HG03565 (cell line): ENCODE results near the gene KIF18A.
"Not testable (repeated sequence)": the region's sequence is repeated elsewhere in the genome, so short reads cannot be mapped to it uniquely, and the experiment has no call there.

Source experiments
- ATAC-seq: cut with Tn5 transposase; IDR thresholded peaks from one replicate; pipeline ENCODE4 v1.9.1; 2021; ENCODE audit warnings: mild to moderate bottlenecking, moderate library complexity; ENCODE audit not compliant: unreplicated experiment

Gene KIF18A

DNA sequence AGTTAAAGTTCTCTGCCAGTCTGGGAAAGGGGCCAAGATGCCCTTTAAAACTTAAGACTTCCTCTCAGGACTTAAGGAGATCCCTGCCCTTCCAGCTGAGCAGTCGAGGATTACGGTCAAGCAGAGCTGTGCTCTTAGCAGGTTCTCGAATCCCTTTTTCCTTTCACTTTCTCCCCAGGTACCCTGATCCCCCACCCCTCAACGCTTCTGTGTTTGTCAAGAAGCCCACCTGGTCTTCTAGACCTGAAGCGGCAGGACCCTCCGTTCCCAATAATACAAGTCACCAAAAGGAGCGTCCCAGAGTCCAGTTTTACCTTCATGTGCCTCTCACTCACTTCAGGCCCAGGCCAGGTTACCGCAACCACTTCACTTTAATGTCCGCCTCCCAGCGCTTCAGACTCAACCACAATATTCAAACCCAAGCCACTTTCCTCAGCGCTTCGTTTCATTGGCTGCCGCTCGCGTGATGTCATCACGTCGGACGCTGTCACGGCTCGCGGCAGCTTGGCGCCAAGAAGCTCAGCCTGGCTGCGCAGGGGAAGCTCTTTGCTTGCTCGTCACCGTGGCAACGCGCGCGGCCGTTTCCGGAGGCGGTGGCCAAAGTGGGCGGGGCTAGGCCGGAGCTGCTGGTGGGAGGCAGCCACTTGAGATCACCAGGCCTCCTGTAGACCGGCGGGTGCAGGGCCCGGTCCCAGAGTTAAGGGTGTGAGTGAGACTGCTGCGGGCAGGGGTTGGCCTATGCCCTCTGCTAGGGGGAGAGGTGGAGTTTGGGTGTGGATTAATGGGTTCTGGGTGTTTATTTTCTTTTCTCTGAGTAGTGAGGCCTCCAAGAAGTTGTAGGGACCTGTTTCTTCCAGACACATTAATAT, at the start of gene KIF18A, which contains the start of gene METTL15:
Gene KIF18A, minus strand, starts transcription at position 407 of the 869 bp plus-strand sequence. CDS start 10,209 bp downstream, outside the sequence.
Gene METTL15, plus strand, starts transcription at position 639 of the 869 bp plus-strand sequence. CDS start 4,947 bp downstream, outside the sequence.
- peak; percentile 94 for ATAC-seq

DNA sequence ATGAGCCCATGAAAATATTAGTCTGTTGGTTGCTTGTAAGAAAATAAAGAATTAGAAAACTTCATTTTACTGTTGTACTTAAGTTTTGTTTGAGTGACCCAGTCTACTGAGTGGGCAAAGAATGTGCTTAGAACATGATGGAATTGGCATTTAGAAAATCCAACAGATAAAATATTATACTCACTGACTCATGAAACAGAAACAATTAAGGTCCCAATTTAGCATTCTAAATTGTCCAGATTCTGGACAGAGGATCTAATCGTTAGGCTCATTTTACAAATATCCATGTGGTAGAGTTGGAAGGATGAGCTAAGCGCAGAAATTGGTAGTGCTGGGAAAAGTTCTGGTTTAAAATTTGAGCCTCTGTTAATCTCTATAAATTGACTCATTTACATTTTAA, 45.6 kb upstream of the KIF18A start:
- ATAC-seq, result no peak

DNA sequence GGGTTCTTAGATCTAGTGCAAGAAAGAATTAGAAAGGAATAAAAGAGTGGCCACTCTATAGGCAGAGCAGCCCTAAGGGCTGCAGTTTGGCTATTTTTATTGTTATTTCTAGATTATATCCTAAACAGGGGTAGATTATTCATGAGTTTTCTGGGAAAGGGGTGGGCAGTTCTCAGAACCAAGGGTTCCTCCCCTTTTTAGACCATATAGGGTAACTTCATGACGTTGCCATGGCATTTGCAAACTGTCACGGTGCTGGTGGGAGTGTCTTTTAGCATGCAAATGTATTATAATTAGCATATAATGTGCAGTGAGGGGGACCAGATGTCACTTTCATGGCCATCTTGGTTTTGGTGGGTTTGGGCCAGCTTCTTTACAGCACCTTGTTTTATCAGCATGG, 44.8 kb upstream of the KIF18A start:
- ATAC-seq, result no peak

DNA sequence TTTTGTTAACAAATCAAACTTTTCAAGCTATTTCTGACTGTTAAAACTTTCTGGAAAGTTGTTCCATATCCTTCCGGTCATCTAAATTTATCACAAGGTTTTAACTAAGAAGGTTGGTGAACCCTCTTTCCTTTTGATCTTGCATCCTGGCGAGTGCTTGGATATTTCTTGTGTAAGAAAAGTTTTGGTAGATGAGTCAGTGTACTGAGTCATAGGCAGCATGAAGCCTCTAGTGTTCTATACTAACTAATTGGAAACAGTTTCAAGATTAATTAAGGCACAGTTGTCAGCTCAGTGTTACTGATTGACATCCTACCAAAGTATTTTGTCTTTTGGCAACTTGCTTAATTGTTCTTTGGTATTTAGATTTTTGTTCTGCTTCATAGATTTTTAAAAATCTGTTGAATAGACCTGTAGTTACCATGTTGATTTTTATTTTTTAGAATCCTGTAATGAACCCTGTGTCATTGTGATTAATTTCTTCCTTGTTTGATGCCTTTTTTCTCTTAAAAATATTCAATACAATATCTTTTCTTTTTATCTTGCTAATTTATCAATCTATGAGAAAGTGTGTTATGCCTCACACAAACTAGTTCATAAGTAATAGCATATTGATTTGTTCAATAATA, 38.3 kb upstream of the KIF18A start:
- no peak for ATAC-seq

DNA sequence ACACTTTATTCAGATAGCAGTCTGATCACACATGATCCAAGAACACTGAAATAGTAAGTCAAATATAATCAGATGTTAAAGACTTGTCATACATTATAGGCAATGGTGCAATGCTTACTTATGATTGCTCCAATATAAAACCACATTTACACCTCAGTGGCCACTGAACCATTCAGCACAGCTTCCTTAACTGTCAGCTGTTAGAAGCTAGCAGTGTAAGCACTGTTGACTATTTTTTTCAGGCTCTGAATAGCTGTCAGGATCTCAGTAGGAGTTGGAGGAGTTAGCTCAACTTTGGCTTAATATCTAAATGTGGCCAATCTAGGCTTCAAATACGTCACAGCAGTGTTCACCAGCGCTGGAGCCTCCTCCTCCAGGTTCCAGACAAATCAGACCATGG, 36.9 kb upstream of the KIF18A start:
- no peak for ATAC-seq

DNA sequence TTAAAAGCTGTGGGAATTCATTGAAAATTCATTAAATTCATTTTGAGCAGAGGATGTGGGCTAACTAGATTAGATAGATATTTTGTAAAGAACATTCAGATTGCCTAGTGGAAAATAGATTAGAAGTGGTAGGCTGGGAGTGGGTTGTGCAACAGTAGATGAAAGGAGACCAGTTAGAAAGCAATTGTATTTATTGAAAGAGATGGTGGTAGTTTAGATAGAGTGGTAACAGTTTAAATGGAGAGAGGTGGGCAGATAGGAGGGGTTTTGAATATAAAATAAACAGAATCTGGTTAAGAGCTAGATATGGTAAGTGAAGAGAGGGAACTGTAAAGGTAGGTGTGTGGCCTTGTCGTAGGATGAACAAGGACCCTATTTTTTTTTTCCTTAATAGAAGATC, 34.8 kb upstream of the KIF18A start:
- no peak for ATAC-seq

DNA sequence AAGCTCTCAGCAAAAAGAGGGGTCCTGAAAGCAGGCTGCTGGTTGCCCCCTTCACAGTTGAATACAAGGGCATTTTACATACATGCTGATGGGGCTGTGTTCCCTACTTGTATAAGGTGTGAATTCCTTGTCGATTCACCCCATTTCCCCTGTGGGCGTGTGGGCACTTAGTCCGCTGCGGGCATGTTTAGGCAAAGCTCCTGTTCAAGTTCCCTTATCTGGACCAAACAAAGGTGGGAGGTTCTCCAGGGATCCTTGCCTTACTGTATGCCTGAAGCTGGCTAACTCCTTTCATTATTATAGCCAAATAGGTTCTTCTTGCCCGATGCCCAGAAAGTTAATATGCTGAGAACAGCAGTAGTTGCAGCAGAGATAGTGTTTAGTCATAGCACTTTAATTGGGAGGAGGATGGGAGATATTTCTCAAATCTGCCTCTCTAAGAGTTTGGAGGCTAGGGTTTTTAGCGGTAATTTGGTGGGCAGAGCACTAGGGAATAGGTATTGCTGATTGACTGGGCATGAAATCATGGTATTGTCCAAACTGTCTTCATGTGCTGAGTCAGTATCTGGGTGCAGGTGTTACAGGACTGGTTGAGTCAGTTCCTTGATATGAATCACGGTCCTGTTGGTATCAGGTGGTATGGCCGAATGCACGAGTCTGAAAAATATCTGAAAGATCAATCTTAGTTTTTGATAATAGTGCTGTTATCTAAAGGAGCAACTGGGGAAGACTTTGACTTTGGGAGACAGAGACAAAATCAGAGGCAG, 32.9 kb upstream of the KIF18A start:
- ATAC-seq, result no peak

DNA sequence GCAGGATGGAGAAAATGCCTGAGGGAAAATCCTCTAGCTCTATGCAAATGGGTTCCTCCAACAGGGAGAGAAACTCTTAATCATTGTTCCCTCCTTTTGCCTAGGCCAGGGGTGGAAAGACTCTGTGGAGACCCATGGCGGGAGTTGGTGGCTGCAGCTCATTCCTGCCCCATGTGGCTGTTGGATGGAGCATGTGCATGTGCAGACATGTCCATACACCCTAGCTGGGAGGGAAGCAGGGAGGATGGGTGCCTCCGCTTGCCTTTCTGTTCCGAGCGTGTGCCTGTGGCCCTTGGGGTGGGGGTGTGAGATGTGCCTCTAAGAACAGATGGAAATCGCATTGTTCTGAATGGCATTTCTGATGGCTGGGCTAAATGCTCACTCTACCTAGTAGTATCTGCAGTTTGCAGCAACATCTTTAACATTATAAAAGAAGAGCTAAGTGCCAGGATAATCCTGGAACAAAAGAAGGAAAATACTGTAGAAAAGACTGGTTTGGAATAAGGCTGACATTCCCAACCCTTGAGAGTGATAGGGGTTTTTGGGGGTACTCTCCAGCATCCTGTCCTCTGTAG, 32.0 kb upstream of the KIF18A start:
- ATAC-seq, result no peak

DNA sequence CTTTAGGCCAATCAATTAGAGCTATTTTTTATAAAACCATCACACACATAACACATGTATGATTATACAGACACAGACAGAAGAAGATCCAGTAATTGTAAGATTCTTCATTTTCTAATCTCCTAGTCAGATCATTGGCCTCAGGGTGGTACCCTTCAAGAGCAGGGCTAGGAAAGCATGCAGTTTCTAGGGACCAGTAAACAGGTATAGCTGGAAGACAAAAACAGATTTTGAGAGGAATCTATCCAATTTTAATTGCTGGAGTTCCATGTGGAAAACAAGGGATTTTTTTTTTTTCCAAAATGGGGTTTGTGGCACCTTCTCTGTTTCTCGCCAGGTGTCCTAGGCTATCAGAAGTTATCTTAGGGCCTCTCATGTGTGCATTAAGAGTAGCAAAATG, 29.9 kb upstream of the KIF18A start:
- ATAC-seq, result no peak

DNA sequence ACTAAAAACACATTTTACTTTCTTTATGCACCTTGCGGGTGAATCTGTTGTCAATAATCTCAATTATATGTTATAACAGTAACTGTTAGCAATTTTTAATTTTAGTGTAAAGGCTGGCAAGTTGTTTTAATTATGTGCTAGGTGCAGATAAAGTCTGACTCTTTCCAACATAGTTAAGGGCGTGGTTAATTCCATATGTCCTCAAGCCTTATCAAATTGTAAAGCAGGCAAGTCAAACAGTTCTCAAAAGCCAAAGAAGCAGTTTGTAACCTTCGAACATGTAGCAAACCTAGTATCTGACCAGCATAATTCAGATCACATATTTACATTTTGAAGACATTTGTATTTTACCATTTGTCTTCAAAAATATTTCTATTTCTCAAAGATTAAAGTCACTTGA, 29.4 kb upstream of the KIF18A start:
- no peak for ATAC-seq

DNA sequence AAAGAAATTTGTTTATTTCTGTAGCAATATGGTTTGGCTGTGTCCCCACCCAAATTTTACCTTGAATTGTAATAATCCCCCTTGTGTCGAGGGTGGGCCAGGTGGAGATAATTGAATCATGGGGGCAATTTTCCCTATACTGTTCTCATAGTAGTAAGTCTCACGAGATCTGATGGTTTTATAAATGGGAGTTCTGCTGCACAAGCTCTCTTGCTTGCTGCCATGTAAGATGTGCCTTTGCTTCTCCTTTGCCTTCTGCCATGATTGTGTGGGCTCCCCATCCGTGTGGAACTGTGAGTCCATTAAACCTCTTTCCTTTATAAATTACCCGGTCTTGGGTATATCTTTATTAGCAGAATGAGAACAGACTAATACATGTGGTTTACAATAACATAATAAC, 28.2 kb upstream of the KIF18A start:
- not testable (repeated sequence) for ATAC-seq

DNA sequence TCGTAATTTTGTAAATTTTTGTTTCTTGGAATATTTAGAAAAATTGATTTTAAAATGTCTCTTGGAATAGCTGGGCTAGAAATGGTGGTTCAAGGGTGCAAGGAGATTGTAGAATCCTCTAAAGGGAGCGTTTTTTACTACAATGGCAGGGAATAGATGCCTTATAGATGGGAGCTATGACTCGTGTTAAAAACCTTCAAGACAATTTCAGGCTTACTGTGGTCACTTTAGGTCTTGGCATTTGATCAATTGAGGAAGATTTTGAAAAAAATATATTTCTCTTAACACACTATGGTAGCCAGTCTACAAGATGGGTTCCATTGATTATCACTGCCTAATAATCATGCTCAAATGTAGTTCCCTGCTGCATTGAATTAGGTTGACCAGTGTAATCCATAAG, 25.2 kb upstream of the KIF18A start:
- no peak for ATAC-seq

DNA sequence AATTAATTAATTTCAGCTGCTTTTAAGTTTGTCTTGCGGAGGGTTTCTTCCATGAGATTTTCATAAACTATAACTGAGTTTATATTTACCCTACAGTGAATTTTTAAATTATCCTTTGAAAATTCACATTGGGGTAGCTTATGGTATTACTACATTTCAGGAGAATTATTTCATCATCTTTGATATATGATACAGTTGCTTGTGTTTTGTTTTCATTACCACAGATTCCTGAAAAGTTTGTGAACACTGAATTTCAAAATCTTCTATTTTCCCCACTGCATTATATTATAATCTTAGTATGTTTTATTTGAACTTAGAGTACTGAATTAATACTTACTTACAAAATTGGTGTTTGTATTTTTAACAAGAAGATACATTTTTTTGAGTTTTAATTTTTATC, 24.6 kb upstream of the KIF18A start:
- no peak for ATAC-seq

DNA sequence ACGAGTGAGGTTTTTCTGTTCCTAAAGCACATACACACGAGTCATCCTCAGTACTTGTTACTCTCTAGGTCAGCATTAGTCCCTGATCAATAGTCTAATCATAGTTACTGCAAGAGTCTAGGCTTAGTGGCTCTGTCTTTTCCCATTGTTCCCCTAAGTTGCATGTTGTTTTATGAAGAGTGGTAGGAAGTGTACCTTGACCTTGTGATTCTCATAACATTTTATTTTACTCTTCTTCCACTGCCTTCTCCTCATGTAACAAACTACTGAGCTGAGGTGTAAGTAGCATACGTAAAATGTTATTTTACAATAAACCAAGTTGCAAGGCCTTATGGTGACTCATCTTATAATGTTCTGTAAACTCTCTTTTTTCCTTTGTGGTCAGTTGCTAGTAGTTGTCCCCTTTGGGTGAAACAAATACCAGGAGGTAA, 15.2 kb upstream of the KIF18A start:
- ATAC-seq, result no peak

DNA sequence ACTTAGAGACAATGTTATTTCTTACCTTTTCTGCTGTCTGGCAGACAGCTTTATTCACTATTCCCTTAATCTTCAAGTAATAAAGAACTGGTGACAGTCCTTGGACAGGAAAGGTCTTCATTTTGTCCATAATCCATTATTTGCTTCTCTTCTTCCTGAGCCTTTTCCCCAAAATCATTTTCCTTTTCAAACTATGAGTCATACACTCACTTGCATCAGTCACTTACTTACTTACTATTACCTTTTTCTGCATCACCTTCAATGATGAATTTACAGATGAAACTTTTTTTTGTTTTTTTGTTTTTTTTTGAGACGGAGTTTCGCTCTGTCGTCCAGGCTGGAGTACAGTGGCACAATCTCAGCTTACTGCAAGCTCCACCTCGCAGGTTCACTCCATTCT, 9.8 kb upstream of the KIF18A start:
- ATAC-seq, result no peak

DNA sequence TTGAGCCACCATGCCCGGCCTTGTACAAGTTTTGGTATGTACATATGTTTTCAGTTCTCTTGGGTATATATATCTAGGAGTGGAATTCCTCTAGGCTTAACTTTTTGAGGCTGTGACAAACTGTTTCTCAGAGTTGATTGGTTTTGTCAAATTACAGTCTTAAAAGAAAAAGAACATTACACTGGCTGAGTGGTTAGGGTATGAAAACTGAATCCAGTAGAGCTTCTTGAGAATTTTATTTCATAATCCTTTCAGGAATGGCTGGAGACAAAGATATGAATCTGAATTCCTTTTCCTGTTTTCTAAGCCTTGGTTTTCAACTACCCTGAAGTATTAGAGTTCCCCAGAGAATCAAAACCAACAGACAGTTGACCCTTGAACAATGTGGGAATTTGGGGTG, 6.8 kb upstream of the KIF18A start:
- ATAC-seq, result no peak

DNA sequence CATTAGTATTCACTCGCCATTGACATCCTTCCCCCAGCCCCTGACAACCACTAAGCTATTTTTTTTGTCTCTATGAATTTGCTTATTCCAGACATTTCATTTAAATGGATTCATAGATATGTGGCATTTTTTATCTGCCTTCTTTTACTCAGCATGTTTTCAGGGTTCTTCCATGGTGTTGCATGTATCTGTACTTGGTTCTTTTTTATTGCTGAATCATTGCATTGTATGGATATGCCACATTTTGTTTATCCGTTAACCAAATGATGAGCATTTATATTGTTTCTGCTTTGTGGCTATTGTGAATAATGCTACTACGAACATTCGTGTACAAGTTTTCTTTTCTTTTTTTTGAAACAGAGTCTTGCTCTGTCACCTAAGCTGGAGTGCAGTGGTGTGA, 6.2 kb upstream of the KIF18A start:
- no peak for ATAC-seq

DNA sequence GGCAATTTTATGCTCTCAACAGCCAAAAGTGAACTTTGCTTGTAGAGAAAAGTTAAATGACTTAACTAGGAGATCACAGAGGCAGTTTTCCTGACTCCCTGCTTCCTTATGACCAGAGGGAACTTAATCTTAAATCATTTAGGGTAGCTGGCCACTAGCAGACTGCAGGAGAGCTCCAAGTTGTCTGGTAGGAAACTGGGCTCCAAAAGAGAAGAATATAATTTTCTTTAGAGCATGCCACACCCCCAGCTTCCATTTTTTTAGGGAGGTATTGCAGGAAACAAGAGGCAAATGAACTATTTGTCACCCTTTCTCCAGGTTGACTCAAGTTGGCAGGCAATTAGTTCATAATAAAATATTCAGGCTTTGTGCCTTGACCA, 2.9 kb upstream of the KIF18A start:
- no peak for ATAC-seq

DNA sequence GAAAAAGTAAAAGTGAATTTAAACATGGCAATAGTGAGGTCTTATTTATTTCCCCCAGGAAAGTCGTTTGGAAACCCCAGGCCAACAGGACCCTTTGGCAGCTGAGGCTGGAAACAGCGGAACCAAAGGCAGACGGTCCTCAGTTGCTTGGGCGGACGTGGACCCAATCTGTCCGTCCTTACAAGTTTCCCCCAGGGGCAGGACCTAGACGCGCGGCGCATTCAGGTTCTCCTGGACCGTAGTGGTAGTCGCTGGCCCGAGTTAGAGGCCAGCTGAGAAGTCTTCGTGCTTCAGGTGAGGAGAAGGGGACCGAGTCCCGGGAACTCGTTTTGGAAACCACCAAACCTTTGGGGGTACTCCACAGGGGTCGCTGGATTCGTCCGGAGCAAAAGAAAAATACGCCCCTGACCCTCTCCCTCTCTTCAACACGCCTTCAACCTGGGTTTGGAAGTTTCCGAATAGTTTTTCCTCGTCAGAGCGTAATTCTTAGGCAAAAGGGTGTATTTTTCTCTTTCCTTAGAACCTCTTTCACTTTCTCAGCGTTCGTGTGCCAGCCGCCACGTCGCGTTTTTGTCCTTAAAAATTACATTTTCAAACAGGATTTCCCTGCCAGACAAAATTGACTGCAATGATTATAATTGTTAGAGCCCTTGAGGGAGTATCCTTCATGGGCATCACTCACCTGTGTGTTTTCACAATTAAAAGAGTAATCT, 2.3 kb upstream of the KIF18A start:
- peak; percentile 29 for ATAC-seq

DNA sequence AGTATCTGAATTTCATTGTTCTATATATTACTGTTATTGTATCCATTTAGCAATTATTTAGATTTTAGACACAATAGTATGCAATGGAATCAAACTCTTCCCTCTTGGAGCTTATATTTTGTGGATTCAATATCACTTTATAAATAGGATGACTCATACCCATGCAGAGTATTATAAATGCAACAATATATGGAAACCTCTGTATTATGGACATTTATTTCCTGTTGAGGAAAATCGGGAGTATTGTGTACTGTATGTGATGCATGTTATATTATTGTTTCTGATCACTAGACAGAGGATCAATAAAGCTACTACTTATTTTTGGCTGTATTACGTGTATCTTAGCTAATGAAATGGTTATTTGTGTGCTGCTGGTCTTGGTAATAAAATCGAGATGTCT, 1.0 kb upstream of the KIF18A start:
- ATAC-seq, result no peak
